ENCODE data around the gene STAT3.
"Not testable (repeated sequence)": the region's sequence is repeated elsewhere in the genome, so short reads cannot be mapped to it uniquely, and the experiment has no call there.

The STAT3 gene

DNA sequence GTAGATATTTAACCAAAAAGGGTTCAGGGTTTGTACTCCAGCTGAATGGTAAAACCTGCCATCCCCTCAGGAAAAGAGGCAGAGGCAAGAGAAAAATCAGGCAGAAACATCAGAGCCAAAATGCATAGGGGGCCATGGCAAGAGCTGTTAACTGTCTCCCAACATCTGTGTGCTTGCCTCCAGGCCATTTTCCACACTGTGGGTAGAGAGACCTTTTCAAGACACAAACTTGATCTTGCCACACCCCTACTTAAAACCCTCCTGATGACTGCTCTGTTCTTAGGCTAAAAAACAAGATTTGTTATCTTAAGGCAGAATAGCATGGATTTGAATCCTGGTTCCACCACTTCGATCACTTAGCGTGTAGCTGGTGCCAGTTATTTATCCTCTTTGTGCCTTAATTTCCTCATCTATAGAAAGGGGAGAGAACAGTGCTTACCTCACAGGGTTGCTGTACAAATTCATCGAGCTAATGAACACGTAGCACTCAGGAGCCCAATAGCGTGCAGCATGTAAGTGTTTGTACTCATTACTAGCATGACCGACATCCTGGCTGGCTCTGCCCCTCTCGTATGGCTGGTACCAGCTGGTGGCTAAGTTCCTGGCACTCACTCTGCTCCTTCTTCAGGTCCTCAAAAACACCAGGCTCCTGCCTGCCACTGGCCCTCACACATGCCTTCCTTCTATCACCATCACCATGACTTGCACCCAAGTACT is 25.8 kb downstream of the STAT3 start:
- ATAC-seq = peak; percentile 22; the same call in 2 of the 3 replicates
- TF ChIP-seq ZC3H10 (CRISPR knock-in tag; IDR thresholded peaks at IDR 0.05) = no peak

DNA sequence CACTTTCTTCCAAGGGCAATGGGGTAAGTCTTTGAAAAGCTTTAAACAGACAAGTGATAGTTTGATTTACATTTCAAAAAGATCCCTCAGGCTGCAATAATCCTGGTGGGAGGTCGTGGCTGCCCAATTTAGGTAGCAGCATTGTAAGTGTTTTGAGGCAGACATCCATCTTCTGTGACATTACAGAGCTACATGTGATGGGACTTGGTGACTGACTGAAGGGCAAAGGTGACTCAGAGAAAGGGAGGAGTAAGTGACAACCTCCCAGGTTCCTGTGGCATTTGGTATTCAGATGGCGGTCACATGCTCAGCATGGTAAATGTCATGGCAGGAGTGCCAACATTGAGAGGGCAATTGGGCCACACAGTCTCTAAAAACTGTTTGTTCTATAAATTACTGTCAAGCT is 26.5 kb downstream of the STAT3 start:
- ATAC-seq = peak; percentile 59
- TF ChIP-seq BACH2 (CRISPR knock-in tag; IDR thresholded peaks at IDR 0.05; ENCODE audit: borderline replicate concordance) (no peak), ISL1 (CRISPR knock-in tag; IDR thresholded peaks at IDR 0.05) (no peak), TOX (CRISPR knock-in tag; IDR thresholded peaks at IDR 0.05; ENCODE audit: borderline replicate concordance) (no peak), ZFP30 (CRISPR knock-in tag; IDR thresholded peaks at IDR 0.05) (no peak), TCF4 (CRISPR knock-in tag; IDR thresholded peaks at IDR 0.05; ENCODE audit: borderline replicate concordance) (no peak), ZC3H10 (CRISPR knock-in tag; IDR thresholded peaks at IDR 0.05) (no peak), ESRRG (CRISPR knock-in tag; IDR thresholded peaks at IDR 0.05) (no peak), ZNF70 (CRISPR knock-in tag; IDR thresholded peaks at IDR 0.05) (no peak), ZNF8 (CRISPR knock-in tag; IDR thresholded peaks at IDR 0.05) (no peak), ZNF565 (CRISPR knock-in tag; conservative IDR thresholded peaks at IDR 0.05; ENCODE audit: low read depth) (no peak), GLIS3 (CRISPR knock-in tag; IDR thresholded peaks at IDR 0.05) (no peak), CSDC2 (CRISPR knock-in tag; IDR thresholded peaks at IDR 0.05) (no peak), PPARA (CRISPR knock-in tag; IDR thresholded peaks at IDR 0.05; ENCODE audit: borderline replicate concordance) (no peak), SNAI2 (CRISPR knock-in tag; IDR thresholded peaks at IDR 0.05) (no peak), RARB (CRISPR knock-in tag; IDR thresholded peaks at IDR 0.05) (no peak), ZFP3 (CRISPR knock-in tag; IDR thresholded peaks at IDR 0.05) (no peak)
- TF ChIP-seq, protein P1, sequence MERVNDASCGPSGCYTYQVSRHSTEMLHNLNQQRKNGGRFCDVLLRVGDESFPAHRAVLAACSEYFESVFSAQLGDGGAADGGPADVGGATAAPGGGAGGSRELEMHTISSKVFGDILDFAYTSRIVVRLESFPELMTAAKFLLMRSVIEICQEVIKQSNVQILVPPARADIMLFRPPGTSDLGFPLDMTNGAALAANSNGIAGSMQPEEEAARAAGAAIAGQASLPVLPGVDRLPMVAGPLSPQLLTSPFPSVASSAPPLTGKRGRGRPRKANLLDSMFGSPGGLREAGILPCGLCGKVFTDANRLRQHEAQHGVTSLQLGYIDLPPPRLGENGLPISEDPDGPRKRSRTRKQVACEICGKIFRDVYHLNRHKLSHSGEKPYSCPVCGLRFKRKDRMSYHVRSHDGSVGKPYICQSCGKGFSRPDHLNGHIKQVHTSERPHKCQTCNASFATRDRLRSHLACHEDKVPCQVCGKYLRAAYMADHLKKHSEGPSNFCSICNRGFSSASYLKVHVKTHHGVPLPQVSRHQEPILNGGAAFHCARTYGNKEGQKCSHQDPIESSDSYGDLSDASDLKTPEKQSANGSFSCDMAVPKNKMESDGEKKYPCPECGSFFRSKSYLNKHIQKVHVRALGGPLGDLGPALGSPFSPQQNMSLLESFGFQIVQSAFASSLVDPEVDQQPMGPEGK (CRISPR knock-in tag; IDR thresholded peaks at IDR 0.05; ENCODE audit: borderline replicate concordance) = no peak
- TF ChIP-seq, protein P2, sequence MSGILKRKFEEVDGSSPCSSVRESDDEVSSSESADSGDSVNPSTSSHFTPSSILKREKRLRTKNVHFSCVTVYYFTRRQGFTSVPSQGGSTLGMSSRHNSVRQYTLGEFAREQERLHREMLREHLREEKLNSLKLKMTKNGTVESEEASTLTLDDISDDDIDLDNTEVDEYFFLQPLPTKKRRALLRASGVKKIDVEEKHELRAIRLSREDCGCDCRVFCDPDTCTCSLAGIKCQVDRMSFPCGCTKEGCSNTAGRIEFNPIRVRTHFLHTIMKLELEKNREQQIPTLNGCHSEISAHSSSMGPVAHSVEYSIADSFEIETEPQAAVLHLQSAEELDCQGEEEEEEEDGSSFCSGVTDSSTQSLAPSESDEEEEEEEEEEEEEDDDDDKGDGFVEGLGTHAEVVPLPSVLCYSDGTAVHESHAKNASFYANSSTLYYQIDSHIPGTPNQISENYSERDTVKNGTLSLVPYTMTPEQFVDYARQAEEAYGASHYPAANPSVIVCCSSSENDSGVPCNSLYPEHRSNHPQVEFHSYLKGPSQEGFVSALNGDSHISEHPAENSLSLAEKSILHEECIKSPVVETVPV (CRISPR knock-in tag; IDR thresholded peaks at IDR 0.05) = no peak
- TF ChIP-seq, protein P3, sequence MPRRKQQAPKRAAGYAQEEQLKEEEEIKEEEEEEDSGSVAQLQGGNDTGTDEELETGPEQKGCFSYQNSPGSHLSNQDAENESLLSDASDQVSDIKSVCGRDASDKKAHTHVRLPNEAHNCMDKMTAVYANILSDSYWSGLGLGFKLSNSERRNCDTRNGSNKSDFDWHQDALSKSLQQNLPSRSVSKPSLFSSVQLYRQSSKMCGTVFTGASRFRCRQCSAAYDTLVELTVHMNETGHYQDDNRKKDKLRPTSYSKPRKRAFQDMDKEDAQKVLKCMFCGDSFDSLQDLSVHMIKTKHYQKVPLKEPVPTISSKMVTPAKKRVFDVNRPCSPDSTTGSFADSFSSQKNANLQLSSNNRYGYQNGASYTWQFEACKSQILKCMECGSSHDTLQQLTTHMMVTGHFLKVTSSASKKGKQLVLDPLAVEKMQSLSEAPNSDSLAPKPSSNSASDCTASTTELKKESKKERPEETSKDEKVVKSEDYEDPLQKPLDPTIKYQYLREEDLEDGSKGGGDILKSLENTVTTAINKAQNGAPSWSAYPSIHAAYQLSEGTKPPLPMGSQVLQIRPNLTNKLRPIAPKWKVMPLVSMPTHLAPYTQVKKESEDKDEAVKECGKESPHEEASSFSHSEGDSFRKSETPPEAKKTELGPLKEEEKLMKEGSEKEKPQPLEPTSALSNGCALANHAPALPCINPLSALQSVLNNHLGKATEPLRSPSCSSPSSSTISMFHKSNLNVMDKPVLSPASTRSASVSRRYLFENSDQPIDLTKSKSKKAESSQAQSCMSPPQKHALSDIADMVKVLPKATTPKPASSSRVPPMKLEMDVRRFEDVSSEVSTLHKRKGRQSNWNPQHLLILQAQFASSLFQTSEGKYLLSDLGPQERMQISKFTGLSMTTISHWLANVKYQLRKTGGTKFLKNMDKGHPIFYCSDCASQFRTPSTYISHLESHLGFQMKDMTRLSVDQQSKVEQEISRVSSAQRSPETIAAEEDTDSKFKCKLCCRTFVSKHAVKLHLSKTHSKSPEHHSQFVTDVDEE (CRISPR knock-in tag; IDR thresholded peaks at IDR 0.05) = no peak
- TF ChIP-seq, protein P4, sequence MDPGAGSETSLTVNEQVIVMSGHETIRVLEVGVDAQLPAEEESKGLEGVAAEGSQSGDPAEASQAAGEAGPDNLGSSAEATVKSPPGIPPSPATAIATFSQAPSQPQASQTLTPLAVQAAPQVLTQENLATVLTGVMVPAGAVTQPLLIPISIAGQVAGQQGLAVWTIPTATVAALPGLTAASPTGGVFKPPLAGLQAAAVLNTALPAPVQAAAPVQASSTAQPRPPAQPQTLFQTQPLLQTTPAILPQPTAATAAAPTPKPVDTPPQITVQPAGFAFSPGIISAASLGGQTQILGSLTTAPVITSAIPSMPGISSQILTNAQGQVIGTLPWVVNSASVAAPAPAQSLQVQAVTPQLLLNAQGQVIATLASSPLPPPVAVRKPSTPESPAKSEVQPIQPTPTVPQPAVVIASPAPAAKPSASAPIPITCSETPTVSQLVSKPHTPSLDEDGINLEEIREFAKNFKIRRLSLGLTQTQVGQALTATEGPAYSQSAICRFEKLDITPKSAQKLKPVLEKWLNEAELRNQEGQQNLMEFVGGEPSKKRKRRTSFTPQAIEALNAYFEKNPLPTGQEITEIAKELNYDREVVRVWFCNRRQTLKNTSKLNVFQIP (CRISPR knock-in tag; IDR thresholded peaks at IDR 0.05; ENCODE audit: borderline replicate concordance, low read depth) = no peak

DNA sequence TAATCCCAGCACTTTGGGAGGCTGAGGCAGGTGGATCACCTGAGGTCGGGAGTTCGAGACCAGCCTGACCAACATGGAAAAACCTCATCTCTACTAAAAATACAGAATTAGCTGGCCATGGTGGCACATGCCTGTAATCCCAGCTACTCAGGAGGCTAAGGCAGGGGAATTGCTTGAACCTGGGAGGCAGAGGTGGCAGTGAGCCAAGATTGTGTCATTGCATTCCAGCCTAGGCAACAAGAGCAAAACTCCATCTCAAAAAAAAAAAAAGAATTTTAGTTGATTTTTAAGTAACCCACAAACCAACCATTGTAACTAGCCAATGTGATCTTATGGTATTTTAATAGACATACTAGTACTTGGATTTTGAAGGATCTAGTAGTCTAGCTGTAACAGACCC is 27.9 kb downstream of the STAT3 start:
- ATAC-seq = not testable (repeated sequence)

DNA sequence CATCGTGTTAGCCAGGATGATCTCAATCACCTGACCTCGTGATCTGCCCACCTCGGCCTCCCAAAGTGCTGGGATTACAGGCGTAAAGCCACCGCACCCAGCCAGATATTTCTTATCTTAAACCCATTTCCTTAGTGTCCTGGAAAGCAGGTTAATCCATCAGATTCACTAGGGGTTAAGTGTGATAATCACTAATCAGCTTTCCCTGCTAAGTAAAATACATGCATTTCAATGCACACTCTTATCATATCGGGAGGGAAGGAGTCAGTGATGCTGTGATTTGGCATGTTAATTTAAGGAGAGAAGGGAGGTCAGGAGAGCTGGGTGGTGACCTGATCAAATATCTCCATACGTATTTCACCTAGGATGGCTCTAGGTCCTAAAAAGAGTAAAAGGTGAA is 29.1 kb downstream of the STAT3 start:
- TF ChIP-seq, protein P3 (CRISPR knock-in tag; IDR thresholded peaks at IDR 0.05) = no peak
- no peak for ATAC-seq

Measured in SK-N-SH treated with all-trans-retinoic acid at 6 μM for 48 hours (cell line).